T-helper 1 cell (primary cell): ENCODE results near the gene IL21R.
"Not testable (repeated sequence)": the region's sequence is repeated elsewhere in the genome, so short reads cannot be mapped to it uniquely, and the experiment has no call there.

Experiments
- DNase-seq, 5 donors: peaks; one replicate each; pipeline ENCODE4 v3.0.0-alpha.2; 2012 to 2020

The IL21R gene

DNA sequence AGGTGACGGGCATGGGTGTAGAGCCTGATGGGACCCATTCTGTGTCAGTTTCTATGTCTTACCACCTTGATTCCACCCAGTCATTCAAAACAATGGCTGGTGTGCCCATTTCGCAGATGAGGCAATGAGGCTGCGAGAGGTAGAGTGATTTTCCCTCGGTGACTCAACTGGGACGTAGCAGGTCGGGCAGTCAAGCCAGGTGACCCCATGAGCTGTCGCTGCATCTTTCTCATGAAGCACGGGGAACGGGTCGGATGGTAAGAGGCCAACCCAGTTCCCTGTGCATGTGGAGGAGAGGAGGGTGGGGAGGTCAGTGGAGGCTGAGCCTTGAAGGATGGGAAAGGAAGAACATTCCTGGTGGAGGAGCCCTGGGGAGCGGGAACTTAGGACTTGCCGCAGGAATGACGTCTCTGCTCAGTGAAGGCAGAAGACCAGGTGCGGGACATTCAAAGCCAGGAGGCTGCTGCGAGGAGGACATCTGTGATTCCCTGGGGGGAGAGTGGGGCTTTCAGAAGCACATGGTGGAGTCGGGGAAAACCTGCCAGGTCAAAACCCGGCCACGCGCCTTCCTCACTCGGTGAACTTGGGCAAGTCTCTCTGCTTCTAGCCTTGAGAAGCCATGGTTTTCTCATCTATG lies 1.1 kb downstream of the IL21R start:
- DNase-seq, result peak in 1 of 5 donors; percentile 48

DNA sequence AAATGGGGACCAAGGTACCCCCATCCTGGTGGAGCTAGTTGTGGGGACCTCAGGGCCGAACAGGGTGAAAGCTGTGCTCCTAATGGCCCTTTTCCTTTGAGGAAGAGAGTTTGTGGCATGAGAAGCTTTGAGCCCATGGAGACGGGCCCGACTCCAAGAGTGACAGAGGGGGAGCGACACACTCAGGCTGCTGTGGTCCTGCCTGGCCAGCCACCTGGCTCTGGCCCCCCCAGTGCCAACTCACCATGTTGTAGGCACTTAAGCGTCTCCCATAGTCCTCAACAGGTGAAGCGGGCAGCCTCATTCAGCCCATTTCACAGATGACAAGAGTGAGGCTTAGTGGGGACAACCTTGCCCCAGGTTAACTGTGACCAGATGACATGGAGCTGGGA lies 1.6 kb downstream of the IL21R start:
- peak in 1 of 5 donors; percentile 19 for DNase-seq

DNA sequence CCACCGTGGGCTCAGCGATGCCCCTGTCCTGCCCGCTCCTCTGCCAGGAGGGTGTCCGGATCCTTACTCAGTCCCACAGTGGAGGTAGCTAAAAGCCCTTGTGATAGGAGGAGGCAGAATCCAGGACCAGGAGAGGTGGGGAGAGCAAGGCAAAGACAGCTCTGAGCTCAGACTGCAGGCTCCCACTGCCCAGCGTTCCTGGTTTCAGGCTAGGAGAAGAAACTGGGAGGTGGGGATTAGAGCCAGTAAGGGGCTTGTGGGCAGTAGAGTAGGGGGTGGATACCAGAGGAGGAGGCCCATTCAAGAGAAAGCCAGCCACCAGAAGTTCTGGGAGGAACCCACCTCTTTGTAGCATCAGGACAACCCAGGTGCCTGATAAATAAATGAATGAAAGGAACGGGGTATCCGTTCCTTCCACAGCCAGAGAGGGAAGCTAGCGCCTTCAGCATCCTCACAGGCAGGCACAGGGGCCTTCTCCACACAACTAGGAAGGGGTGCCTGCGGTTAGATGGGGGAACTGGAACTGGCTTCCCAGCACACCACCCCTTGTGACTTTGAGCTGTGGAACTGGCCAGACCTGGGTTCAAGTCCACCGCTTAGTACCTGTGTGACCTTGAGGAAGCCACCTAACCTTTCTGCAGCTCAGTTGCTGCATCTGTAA lies 2.3 kb downstream of the IL21R start:
- DNase-seq, result peak in 1 of 5 donors; percentile 40

DNA sequence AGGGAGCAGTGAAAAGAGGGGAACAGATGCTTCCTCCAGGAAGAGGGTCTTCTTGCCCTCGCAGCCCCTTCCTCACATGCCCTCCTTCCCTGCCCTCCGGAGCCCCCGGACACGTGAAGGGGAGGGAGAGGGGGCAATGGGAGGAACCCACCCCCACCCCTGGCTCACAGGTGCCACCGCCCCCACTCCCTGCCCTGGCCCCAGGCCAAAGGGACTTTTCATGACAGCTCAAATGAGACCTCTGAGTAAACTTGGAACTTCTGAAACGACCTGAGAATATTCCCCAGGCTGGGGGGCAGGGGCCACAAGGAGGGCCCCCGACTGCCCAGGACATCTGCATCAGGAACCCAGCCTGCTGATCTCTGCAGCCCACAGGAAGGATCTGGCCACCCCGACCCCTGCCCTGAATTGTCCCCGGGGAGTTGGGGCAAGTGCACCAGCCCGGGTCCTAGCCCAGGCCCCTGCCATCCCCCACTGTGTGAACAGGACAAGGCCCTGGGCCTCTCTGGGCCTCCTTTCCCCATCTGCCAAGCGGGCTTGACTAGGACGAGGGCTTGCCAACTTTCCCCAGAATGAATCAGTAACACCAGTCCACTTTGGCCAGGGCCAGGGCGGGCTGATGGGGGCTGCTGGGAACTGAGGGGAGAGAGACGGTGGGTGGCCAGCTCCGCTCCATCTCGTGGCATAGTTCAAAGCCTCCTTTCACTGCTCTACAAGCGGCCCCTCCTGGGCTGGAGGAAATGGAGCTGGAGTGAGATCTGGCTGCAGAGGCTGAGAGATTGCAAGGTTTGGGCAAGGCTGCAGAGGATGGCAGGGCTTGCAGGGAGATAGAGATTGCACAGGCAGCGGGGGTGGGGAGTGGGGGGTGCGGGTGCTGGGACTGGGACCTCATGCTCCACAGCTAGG lies 3.8 kb downstream of the IL21R start:
- peak in 2 of 5 donors; percentile 16 to 61 for DNase-seq

DNA sequence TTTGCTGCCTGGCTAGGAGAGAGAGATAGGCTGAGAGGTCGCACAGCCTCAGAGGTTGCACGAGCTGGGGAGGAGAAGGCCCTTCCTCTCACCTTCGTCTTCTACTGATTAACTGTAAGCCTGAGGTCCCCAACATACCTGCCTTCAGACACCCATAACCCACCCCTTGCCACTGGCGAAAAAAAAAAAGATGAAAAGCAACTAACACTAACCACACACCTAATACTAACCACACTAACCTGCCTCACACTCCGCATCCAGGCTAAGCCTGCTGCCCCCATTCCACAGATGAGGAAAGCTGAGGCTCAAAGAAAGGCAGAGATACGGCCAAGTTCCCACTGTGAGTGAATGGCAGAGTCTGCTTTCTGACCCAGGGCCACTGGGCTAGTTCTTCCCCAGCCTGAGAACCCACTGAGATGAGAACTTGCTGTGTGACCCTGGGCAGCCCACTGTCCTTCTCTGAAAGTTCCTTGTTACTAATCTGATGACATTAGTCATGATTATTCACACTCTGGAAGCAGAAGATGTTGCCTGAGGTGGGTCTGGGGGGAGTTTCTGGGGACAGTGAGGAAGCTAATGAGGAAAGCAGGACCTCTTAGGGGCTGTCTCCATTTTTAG lies 4.6 kb downstream of the IL21R start:
- DNase-seq, result no peak

DNA sequence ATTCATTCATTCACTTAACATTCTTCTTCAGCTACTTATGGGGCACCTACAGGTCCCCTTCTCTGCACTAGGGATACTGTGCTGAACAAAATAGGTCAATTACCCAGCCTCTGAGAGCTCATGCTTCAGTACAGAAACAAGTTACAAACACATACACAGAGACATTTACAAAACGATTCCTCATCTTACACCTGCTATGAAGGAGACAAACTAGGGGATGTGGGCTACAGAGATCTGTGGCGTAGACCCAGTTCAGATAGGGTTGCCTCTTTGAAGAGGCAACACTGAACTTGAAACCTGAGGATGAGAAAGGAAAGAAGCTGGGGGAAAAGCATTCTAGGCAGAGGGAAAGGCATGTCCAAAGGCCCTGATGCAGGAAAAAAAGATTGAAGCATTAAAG lies 5.2 kb downstream of the IL21R start:
- DNase-seq, result peak in 1 of 5 donors; percentile 41

DNA sequence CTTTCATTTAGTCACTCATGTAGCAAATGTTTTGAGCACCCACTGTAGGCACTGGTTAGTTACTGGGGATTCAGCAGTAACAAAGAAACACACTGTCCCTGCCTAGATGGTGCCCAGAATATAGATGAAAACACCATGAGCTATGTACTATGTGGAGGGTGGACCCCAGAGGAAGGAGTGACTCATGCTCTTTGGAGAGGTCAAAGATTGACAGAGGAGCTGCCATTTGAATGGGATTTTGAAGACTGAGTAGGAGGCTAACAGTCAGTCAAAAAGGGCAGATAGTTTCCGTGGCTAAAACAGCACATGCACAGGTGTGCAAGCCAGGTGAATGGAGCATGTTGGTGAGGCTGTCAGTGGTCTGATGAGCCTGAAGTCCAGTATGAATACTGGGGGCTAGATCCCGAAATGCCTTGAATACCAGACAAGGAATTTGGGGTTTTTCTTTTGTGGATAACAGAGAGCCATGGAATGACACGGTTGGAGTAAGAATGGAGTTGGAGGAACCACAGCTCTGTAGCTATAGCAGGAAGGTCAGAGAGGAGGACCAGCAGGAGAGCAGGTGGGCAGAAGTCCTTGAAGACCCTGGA lies 6.1 kb downstream of the IL21R start:
- DNase-seq, result peak in 1 of 5 donors; percentile 51

DNA sequence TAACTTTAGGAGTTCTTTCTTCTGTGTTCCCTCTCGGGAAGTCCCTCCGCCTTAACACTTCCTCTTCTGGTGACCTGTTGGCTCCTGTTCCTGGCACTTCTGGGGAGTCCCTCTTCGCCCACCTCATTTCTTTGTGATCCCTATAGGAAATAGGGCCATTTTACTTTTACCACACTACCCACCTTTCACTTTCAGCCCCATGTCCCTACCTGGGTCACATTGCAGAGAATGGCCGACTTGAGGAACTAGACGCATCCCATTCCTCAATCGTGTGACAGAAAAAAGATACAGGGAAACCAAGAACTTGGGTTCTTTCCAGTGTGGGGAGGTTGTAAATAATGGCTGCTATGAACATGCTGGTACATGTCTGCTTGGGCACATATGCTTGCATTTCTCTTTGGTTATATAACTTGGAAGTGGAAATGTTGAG lies 6.6 kb downstream of the IL21R start:
- DNase-seq, result no peak

DNA sequence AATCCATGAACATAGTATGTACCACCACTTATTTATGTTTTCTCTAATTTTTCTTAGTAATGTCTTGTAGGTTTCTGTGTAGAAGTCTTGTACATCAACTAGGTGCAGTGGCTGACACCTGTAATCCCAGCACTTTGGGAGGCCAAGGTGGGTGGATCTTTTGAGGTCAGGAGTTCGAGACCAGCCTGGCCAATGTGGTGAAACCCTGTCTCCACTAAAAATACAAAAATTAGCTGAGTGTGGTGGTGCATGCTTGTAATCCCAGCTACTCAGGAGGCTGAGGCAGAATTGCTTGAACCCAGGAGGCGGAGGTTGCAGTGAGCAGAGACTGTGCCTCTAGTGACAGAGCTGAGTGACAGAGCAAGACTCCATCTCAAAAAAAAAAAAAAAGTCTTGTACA lies 8.0 kb downstream of the IL21R start:
- not testable (repeated sequence) for DNase-seq

DNA sequence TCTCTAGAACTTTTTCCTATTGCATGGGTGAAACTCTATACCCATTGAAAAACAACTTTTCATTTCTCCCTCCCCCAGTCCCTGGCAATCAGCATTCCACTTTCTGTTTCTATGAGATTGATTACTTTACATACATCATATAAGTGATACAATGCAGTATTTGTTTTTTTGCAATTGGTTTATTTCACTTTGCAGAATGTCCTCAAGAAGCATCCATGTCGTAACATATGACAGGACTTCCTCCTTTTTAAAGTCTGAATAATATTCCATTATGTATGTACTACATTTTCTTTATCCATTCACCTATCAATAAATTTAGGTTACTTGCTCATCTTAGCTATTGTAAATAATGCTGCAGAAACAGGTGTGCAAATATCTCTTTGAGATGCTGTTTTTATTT lies 8.8 kb downstream of the IL21R start:
- no peak for DNase-seq

DNA sequence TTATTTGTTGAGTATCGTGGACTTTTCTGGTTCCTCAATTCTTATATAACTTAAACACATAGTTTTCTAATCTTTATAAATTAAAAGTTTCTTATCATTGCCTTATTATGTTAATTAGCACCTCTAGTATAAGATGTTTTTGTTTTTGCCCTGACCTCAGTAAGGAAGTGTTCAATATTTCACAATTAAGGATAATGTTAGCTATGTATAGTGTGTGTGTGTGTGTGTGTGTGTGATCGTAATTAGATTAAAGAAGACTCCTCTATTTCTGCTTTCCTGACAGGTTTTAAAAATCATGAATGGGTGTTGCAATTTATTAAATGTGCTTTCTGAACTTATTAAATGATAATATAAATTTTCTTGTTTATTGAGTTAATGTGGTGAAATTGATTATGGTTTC lies 12.0 kb downstream of the IL21R start:
- no peak for DNase-seq

DNA sequence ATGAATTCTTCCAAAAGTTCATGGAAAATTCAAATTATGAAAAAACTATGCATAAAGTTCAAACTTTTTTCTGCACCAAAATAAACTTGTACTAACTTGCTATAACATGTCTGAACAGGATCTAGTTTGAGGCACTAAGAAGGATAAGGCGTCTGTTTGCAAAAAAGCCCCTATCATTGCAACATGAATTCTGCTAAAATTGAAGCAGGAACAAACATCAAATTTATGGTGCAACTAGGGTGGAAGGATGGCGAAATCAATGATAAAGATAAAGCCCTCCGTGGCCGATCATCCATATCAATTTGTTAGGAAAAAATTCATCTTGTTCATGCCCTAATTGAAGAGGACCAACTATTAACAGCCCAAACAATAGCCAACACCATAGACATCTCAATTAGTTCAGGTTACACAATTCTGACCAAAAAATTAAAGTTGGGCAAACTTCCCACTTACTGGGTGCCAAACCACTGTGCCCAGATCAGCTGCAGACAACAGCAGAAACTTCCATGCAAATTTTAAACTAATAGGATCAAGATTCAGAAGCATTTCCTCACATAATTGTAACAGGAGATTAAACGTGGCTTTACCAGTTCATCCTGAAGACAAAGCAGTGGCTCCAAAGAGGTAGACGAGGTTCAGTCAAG lies 12.9 kb downstream of the IL21R start:
- no peak for DNase-seq

DNA sequence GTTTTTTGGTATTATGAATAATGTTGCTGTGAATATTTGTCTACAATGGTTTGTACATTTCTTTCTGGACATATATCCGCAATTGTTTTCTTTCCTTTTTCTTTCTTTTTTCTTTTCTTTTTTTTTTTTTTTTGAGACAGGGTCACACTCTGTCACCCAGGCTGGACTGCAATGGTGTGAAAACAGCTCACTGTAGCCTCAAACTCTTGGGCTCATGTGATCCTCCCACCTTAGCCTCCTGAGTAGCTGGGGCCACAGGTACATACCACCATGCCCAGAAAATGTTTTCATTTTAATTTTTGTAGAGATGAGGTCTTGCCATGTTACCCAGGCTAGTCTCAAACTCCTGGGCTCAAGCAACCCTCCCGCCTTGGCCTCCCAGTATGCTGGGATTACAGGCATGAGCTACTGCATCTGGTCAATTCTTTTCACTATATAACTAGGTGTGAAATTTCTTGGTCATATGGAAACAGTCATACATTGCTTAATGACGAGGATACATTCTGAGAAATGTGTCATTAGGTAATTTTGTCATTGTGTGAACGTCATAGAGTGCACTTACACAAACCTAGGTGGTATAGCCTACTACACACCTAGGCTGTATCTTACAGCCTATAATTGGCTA lies 15.2 kb downstream of the IL21R start:
- peak in 1 of 5 donors; percentile 48 for DNase-seq

DNA sequence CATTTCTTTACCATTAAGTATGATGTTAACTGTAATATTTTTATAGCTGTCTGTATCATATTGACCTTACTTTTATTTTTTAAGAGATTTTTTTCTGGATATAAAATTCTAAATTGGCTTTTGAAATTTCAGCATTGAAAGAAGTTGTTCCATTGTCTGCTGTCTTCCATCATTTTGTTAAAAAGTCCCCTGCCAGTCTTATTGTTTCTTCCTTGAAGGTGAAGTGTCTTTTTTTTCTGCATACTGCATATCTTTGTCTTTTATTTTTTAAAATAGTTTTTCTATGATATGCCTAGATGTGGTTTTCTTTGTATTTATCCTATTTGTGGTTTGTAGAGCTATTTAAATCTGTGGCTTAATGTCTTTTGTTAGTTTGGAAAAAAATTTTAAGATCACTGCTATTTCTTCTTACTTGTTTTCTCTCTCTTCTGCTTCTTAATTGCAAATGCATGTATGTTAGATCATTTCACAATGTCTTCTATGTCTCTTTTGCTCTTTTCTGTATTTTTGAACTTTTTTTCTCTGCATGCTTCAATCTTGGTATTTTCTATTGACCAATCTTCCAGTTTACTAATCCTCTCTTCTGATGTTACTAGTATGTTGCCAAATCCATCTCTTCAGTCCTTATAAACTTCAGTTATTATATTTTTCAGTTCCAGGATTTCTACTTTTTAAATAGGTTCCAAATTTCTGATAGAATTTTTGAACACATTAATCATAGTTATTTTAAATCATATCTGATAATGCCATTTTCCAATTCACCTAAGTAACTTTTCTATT lies 20.2 kb downstream of the IL21R start:
- DNase-seq, result peak in 1 of 5 donors; percentile 15

DNA sequence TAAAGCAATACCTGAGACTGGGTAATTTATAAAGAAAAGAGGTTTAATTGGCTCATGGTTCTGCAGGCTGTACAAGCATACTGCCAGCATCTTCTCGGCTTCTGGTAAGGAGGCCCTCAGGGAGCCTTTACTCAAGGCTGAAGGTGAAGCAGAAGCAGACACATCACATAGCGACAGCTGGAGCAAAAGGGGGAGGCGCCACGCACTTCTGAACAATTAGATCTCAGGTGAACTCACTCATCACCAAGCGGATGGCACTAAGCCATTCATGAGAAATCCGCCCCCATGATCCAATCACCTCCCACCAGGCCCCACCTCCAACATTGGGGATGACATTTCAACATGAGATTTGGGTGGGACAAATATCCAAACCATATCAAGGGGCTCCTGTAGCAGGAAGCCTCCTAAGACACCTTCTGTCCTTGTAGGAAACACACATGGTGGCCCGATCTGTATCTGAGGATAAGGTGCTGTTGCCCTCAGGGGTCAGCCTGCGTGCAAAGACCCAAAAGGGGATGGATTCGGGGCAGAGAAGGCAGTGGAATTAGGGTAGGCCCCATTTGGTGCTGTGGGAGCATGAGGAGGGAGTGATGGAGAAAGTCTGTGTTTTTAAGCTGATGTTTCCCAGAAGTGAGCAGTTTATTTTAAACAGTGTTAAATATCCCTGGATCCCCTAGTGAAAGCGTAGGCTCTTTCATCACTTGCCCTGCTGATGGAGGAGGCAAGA lies 23.0 kb downstream of the IL21R start:
- DNase-seq, result no peak

DNA sequence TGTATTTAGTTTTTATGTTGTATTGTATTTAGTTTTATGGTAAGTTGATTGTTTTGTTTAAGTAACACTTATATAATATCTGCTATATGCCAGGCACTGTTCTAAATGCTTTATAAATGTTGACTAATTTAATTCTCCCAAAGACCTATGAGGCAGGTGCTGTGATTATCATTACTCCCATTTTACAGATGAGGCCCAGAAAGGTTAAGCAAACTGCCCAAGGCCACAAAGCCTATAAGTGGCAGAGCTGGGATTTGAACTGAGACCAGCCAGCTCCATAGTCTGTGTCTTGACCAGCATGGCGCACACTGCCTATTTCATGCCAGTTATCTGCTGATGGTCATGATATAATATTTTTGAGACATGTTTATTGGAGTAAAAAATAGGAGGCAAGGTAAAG lies 24.0 kb downstream of the IL21R start:
- DNase-seq, result no peak

DNA sequence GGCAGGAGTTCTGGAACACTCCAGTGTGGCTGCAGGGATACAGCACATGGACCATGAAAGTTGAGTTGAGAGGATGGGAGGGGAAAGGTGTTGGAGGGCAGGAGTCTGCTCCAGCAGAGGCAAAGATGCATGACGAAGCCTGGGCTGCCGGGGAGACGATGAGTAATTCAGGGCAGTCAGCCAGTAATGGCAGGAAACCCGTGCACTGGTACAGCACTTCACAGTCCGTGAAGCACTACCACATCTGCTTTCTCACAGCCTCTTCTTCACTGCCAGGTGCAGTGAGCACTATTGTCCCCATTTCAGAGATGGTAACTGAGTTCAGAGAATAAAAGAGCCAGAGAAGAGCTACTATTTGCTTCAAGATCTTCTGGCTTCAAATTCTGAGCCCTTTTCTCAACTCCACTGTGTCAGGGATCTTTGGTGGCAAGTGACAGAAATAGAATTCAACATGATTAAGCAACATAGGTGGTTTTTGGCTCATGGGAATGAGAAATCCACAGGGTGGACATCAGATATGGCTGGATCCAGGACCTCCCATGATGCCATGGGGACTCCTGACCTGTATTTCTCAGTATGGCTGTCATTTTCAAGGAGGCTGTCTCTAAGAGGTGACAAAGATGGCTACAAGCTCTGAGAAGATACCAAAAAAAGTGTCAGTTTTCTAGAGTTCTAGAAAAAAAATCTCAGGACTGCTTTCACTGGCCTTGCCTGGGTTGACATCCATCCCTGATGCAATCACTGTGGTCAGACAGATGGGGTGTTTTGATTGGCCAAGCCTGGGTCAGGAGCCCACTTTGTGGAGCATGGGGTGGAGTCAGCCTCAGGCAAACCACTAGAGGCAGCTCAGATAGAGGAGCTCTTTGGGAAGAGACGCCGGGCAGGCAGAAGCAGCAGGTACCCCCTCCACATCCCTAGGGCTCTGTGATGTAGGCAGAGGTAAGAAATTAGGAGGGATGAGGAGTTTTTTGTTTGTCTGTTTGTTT lies 24.7 kb downstream of the IL21R start:
- peak; percentile 28 to 87 (median 55) for DNase-seq

DNA sequence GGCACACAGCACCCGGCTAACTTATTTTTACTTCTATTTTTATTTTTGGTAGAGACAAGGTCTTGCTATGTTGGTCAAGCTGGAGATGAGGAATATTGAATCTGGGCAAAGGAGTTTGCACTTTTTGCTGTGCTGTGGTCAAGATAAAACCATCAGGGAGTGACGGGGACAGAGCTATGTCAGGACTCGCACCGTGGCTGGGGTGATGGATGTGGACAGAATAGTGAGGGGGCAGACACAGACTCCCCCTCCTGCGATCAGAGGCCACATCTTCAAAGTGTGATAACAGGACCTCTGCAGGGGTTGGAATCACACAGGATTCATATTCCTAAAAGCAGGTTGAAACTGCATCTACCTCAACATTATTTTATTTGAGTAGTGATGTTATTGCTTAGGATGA lies 25.6 kb downstream of the IL21R start:
- no peak for DNase-seq
